Mesothelial cell of epicardium (in vitro differentiated cells): ENCODE data around the gene VSX2. TPM values are rescaled to one million over a fixed set of nuclear protein-coding genes. Genes with fewer than 3 reads are reported as not detected.

Experiments used
- DNase-seq, 2 experiments: peaks; one replicate each; pipeline ENCODE4 v3.0.0; 2021; ENCODE audit warnings: low spot score in 2 of 2; ENCODE audit not compliant: unreplicated experiment in 2 of 2
- H3K27ac Mint-ChIP-seq: 2 replicates; pipeline ENCODE4 v1.8.0; 2021; ENCODE audit warnings: mixed read lengths
- H3K27me3 Mint-ChIP-seq: 2 replicates; pipeline ENCODE4 v1.8.0; 2021; ENCODE audit warnings: low read depth, mixed read lengths
- H3K36me3 Mint-ChIP-seq: 2 replicates; pipeline ENCODE4 v1.8.0; 2021; ENCODE audit warnings: mixed read lengths
- H3K4me1 Mint-ChIP-seq: 2 replicates; pipeline ENCODE4 v1.8.0; 2021; ENCODE audit warnings: mixed read lengths
- H3K4me3 Mint-ChIP-seq: 2 replicates; pipeline ENCODE4 v1.8.0; 2021; ENCODE audit warnings: mild to moderate bottlenecking, moderate library complexity, mixed read lengths
- H3K9me3 Mint-ChIP-seq: 2 replicates; pipeline ENCODE4 v1.8.0; 2021; ENCODE audit warnings: mixed read lengths
- CTCF ChIP-seq: fragments of 200-600 bp; sonication (generic); IDR thresholded peaks from one replicate; pipeline ENCODE4 v1.5.0; 2021; ENCODE audit warnings: antibody characterized with exemption; ENCODE audit not compliant: unreplicated experiment
- total RNA-seq: library from RNA; stranded (reverse); gene quantifications from 3 replicates; pipeline ENCODE4 v1.2.1, GENCODE V29; 2021

VSX2 gene
- total RNA-seq, 1 donor from 2014 or later = not detected

GRCh38 chr14:74309125-74310022 lies 70.1 kb downstream of the VSX2 start:
- Mint-ChIP-seq H3K36me3 (no peaks in the 10 kb centered on the region), H3K27me3 (no peaks in the 10 kb centered on the region), H3K9me3 (no peaks in the 10 kb centered on the region), H3K4me3 (no peak overlapping the region), H3K27ac (no peak overlapping the region), H3K4me1 (peaks cover 6% of the 10 kb centered on the region)
- no peak for DNase-seq
- no peak for TF ChIP-seq CTCF

GRCh38 chr14:74312161-74312560 lies 72.9 kb downstream of the VSX2 start:
- H3K27ac Mint-ChIP-seq = no peak overlapping the region
- TF ChIP-seq CTCF = no peak
- no peak overlapping the region for H3K4me3 Mint-ChIP-seq
- no peak for DNase-seq
- peaks cover 6% of the 10 kb centered on the region for H3K4me1 Mint-ChIP-seq
- peaks cover 3% of the 10 kb centered on the region for H3K27me3 Mint-ChIP-seq
- no peaks in the 10 kb centered on the region for H3K36me3 Mint-ChIP-seq
- H3K9me3 Mint-ChIP-seq = no peaks in the 10 kb centered on the region

Other genes starting within 250 kb of the VSX2 start
- 16.2 to 17.8 TPM (median 16.9 TPM) in 3 replicates for gene ENTPD5, start 220.2 kb upstream of the VSX2 start, total RNA-seq
- 6.6 to 8.4 TPM (median 7.1 TPM) in 3 replicates for gene BBOF1, start 220.1 kb upstream of the VSX2 start, total RNA-seq
- 16.8 to 17.2 TPM (median 17.2 TPM) in 3 replicates for gene ALDH6A1, start 155.0 kb upstream of the VSX2 start, total RNA-seq
- 11.4 to 12.4 TPM (median 12.1 TPM) in 3 replicates for gene LIN52, start 154.5 kb upstream of the VSX2 start, total RNA-seq
- 112 to 117 TPM (median 113 TPM) in 3 replicates for gene ABCD4, start 63.5 kb downstream of the VSX2 start, total RNA-seq
- not detected in 3 replicates for gene VRTN, start 109.0 kb downstream of the VSX2 start, total RNA-seq
- gene SYNDIG1L, start 186.8 kb downstream of the VSX2 start, total RNA-seq = 0.38 to 0.58 TPM (median 0.38 TPM) in 3 replicates